NCI-H82 treated with DMSO at 0.1 percent for 48 hours (cell line): Measurements from ENCODE around the gene MZF1.
"Not testable (repeated sequence)": the region's sequence is repeated elsewhere in the genome, so short reads cannot be mapped to it uniquely, and the experiment has no call there.

Experiments used
- DNase-seq: peaks from one replicate; lab custom pipeline; 2025; ENCODE audit not compliant: unreplicated experiment; lab: John Stamatoyannopoulos, UW

Gene MZF1

DNA sequence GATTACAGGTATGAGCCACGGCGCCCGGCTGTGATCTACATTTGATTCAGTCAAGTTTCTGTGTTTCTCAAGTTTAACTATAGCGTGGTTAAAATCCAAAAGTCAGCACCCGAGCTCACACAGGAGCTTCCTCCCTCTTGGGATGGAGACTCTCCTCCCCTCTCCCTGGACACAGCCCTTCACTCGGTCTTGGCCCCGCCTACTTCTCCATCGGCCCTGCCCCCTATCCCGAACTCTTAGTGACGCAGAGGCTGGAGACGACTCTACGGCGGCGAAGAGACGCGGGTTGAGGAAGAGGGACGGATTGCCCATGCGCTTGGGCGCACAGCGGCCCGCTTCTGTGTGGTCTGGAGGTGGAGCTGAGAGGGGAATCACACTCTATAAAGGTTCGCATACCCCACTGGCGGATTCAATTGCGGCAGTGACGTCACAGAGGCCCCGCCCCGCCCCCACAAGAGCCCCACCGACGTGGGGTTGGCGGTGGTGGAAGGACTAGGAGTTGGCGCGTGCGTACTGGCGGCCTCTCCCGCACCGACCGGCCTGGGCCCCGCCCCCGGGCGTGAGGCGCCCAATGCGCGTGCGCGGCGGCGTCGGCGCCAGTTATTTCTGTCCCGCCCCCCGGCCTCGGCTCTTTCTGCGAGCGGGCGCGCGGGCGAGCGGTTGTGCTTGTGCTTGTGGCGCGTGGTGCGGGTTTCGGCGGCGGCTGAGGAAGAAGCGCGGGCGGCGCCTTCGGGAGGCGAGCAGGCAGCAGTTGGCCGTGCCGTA is 29.1 kb downstream of the MZF1 start, which contains the start of gene TRIM28:
Gene TRIM28, plus strand, starts transcription at position 239 of the 765 bp plus-strand sequence. CDS start 694 bp downstream, outside the sequence.
- no peak for DNase-seq

DNA sequence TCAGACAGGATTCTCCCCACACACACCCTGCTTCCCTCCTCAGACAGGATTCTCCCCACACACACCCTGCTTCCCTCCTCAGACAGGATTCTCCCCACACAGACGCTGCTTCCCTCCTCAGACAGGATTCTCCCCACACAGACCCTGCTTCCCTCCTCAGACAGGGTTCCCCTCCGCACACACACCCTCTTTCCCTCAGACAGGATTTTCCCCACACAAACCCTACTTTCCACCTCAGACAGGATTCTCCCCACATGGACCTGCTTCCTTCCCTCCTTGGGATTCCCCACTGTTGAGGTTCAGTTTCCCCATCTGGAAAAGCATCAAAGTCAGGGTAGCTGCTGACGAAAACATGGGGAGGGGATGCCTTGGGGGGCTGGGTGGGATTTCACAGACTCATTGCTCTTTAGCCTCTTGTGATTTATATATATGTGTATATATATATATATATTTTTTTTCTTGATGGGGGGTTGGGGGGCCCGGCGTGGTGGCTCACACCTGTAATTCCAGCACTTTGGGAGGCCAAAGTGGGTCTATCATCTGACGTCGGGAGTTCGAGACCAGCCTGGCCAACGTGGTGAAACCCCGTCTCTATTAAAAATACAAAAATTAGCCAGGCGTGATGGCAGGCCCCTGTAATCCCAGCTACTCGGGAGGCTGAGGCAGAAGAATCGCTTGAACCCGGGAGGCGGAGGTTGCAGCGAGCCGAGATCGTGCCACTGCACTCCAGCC is 30.3 kb downstream of the MZF1 start:
- not testable (repeated sequence) for DNase-seq

DNA sequence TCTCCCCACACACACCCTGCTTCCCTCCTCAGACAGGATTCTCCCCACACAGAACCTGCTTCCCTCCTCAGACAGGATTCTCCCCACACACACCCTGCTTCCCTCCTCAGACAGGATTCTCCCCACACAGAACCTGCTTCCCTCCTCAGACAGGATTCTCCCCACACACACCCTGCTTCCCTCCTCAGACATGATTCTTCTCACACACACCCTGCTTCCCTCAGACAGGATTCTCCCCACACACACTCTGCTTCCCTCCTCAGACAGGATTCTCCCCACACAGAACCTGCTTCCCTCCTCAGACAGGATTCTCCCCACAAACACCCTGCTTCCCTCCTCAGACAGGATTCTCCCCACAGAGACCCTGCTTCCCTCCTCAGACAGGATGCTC is 34.0 kb downstream of the MZF1 start:
- not testable (repeated sequence) for DNase-seq

DNA sequence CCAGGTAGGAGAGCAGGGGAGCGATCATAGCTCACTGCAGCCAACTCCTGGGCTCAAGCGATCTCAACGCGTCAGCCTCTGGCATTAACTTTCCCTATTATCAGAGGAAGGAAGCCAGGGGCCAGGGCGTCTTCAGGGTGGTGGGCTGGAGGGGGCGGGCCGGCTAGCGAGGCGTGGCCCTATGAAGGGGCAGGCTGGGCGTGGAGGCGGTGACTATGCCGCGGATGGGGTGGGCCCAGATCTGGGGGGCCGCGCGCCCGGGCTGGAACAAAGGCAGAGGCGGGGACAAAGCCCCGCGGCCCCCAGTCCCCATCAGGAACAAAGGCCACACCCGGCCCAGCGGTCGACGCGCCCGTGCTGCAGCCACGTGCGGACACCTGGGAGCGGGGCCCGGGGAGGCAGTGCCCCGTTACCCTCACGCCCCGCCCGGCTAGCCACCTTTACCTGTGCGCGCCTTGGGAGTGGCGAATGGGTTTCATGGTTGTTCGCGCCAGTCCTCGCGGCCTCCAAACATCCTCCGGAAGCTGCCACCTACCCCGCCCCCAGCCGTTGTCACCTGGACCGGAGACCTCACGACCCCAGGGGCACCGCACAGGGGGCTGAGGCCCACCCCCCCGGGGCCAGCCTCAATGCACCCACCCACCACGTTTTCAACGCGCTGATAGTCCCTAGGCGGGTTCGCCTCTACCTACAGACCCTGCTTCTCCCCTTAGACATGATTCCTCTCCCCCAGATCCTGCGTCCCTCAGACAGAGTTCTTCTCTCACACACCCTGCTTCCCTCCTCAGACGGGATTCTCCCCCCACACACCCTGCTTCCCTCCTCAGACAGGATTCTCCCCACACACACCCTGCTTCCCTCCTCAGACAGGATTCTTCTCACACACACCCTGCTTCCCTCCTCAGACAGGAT is 34.6 kb downstream of the MZF1 start:
- DNase-seq: peak; percentile 81

DNA sequence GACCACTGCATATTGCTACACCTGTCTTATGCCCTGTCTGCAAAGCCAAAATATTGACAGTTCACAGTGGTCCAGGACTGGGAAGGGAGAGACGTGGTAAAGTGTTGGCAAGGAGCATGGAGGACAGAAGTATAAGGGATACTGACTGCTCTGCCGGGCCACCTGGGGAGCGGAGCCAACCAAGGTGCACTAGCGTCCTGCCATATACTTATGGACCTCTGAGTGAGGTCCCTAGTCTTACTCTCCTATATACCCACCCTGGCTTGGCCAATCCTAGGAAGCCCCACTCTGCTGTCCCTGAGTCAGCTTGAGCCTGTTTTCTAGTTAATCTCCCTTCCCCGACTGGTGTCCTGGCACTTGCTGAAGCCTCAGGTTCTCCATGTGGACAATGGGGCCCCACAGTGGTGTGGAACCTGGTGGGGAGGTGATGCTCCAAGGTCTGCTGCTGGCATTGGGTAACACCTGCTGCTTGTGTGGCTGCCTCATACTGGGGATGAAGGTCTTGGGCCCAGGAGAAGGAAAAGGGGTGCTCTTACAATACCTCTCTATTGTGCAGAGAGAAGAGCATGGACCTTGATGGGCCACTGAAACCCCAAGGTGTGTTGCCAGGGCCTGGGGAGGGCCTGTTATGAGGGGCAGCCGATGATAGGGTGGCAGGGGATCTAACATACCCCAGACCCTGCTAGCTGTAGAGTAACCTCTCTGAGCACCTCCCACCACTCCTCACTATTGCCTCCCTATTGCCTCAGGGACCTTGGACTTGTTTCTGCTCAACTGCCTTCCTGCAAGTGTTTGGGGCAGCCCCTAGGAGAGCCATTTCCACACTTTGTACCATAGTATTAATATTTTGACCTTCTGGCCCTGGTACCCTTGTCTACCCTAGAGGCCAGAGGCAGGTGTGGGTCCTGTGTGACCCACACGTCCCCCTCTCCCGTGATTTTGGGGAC is 36.0 kb downstream of the MZF1 start:
- no peak for DNase-seq

DNA sequence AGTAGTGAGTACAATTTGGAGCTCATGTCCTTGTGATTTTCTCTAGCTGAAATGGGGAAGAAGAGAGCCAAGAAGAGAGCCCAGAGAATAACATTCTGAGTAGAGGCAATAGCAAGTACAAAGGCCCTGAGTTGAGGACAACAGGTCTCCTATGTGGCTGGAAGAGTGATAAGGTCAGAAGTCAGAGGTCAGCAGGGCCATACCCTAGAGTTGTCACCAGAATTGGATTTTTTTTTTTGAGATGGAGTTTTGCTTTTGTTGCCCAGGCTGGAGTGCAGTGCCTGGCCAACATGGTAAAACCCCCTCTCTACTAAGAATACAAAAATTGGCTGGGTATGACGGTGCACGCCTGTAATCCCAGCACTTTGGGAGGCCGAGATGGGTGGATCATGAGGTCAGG is 37.3 kb downstream of the MZF1 start:
- no peak for DNase-seq

DNA sequence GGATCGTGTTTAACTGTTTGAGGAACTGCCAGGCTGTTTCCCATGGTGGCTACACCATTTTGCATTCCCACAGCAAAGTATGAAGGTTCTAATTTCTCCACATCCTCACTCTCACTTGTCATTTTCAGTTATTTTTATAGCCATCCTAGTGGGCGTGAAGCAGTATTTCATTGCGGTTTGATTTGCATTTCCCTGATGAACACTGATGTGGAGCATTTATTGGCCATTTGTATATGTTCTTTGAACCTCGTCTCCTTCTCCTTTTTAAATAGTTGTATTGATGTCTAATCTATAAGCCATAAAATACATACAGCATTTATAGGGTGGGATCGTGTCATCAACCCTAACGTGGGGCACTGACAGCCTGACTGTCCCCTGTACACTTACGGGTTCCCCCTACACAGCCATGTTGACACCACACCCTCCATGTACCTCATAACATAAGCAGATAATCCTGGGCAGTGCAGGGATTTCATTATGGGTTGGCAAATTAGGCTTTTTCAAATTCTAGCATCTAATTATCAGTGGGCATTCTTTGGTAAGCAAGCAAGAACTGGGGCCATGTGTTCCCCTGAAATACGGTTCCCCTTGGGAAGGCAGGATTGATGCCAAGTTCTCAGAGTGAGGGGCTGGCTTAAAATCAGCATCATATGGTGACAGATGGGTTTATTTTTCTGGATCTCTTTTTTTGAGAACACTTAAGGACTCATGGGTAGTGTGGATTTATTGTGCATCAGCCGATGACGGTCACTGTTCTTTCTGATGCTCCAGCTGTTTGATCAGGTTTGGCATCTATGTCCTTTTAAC is 41.9 kb downstream of the MZF1 start:
- DNase-seq: no peak

DNA sequence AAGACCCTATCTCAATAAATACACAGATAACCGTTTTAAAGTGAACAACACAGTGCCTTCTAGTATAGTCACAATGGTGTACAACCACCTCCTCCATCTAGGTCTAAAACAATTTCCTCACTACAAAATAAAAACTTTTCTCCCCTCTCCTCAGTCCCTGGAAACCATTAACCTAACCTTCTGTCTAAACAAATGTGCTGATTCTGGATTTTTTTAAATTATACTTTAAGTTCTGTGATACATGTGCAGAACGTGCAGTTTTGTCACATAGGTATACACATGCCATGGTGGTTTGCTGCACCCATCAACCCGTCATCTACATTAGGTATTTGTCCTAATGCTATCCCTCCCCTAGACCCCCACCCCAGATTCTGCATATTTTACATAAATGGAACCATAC is 43.7 kb downstream of the MZF1 start:
- no peak for DNase-seq

DNA sequence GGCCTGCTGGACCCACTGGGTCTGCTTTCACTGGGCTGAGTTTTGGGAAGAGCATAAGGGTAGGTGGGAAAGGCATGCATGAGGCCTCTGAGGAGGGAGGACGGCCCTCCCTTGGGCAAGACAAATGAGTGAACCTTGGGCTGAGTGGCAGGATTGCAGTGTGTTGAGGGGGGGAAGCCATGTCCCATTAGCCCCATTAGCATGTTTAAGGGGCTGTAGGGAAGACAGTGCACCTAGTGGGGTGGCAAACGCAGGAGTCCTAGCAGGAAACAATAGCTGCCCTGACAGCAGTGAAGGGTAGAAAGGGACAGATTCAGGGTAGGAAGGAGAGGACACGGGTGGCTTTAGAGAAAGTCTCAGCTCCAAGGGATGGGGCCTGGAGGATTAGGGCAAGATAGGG is 50.4 kb downstream of the MZF1 start:
- no peak for DNase-seq

DNA sequence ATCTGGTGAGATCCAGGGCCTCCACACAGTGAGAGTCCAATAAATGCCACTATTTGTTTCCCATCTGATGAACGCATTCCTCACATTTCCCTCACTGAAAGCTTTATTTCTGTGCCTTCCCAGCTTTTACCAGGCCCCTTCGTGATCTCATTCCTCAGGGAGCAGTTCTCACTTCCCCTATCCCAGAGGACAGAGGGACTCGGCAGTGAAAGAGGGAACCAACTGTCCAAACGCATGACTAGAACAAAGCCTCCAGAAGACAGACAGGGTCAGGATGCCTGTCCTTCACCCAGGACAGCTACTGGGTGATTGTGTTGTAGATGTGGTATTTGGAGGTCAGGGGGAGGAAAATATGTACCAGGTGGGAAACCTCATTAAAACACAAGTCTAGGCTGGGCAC is 51.5 kb downstream of the MZF1 start:
- DNase-seq: no peak

DNA sequence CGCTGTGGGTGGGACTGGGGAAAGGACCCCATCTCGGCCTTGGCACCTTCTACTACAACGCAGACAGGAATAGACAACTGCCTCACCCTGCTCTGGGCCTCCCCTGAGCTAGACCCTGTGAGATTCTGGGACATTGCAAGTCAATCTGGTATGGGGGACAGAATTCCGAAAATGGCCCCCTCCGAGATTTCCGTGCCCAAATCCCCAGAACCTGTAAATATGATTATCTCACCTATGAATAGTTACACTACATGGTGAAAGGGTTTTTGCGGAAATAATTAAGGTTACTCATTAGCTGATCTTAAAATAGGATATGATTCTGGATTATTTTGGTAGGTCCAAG is 52.9 kb downstream of the MZF1 start:
- DNase-seq: no peak

DNA sequence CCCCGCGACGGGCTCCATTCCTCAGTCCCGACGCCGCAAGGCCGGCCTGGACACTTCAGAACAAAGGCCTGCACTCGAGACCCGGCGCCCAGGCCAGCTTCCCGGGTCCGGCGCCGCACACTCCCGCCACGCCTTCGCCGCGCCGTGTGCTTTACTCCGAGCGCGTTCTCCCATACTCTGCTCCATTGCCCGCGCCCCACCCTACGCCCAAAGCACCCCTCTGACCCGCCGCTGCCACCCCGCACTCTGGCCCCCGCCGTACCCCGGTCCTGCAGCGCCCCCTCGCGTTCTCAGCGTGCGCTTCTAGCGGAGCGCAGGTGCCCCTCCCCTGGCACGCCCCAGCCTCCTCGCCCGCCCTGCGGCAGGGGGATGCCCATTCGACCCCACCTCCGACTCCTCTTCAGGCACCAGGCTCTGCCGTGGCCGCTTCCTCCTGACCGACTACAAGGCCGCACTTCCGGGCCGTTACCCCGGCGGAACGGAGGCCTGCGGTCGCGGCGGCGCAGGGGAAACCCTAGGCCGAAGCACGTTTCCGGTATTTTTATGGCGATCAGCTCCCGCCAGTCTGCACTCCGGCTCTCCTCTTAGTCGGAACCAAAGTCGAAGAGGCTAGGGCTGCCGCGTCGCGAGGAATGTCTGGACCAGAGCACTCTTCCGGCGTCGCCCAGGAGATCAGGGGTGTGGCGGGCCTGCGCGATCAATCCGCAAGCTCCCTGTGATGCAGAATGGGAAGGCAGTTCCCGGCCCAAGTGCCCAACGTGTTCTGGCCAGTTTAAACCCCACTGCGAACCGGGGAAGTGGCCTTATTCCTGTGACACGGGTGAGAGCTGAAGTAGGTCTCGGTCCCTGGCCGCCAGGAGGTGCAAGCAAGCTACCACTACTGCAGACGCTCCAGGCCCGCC is 53.5 kb downstream of the MZF1 start, which contains the start of gene ZBTB45:
Gene ZBTB45, minus strand, starts transcription at position 456 of the 902 bp plus-strand sequence. CDS start 2,137 bp downstream, outside the sequence.
- peak; percentile 96 for DNase-seq

DNA sequence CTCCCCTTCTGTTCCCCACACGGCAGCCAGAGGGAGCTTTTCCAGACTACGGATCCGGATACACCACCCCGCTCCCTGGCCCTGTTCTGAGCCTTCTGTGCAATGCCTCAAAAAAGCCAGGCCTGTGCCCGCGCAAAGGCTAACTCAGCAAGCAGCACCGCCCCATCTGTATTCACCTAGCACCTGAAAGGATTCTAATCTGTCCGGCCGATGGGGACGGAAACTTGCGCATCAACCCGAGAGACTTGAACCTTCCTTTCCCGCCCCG is 54.1 kb downstream of the MZF1 start:
- DNase-seq: peak; percentile 73

DNA sequence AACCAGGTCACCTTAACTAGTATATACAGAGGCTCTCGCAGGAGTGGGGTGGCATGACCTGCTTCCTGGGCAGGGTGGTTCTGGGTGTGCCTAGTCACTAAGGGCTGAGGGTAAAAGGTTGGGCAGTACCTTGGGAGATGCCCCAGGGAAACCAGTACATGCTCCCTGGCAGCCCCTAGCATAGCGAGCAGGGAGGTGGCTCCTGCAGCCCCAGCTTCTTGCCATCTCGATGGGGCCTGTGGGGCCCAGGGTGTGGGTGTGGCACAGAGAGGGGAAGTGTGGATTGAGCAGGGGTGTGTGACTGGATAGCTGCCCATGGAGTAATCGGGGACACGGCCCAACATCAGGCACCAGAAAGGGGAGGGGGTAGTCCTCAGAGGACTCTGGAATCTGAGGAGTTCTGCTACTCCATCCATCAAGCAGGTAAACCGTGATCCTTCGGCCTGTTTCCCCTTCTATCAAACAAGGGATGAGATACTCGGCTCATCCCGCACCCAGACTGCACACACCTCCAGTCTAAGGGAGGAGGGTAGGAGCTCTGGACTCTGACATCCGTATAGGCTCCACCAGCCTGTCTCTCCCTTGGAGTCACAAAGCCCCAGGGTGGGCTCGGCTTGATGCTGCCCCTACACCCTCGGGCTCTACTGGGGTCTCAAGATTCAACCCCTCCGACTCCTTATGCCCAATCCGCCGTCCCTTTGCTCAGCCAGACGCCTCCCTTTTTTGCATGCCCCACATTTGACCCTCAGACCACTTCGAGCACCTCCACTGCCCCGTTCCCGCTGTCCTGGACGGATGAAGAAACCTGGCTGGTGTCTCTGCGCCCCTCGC is 54.7 kb downstream of the MZF1 start:
- DNase-seq: no peak

DNA sequence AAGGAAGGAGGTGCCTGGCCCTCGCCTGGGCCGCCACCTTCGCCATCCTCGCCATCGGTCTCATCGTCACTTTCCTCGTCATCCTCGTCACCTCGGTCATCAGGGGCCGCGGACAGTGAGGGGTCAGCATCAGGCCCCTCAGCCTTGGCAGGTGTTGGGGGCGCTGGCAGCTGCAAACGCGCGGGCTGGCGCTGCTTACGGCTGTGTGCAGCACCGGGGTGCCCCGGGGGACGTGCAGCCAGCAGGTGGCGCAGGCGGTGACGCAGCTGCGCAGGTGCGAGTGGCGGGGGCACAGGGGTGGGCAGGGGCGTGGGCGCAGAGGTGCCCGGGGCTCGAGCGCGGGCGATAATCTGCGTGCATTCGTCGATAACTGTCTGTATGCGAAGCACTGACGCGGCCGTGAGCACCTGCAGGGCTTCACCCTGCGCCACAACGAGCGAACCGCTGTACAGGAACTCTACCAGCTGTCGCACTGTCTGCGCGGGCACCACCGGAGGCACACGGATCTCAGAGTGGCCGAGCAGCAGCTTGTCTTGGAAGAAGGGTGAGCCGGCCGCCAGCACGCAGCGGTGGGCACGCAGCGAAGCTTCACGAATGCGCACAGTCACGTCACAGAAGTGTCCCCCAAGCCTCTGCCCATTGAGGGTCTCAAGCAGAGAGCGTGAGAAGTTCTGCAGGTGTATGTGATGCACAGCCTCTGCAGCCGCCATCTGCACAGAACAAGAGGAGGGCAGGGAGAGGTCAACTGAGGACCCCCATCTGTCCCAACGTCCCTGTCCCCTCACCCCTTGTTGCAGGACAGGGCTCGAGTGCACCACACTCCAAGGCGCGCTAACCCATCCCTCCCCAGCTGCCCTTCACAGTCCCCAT is 55.9 kb downstream of the MZF1 start:
- no peak for DNase-seq

DNA sequence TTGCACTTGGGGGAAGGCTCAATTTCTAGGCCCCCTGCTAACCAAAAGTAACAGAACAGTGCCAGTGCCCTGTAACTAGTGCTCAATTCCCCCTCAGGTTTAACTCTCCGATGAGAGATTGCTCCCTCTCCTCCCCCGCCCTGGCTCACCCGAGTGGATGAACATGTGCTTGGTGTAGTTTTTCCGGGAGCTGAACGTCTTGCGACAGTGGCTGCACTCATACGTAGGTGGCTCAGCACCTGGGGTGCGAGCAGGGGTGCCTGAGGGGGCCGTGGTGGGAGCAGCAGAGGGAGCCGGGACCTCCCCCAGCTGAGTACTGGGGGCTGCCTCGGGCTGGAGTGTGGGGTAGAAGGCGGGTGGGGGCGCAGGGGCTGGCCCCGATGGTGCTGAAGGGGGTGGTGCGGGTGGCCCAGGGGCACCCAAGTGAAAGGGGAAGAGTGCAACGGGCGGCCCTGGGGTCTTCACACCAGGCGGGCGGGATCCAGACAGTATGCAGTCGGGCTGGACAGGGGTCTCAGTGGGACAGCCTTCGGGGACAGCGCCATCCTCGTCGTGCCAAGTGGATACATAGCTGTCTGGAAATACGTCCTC is 56.8 kb downstream of the MZF1 start:
- no peak for DNase-seq
